Esophagus muscularis mucosa (tissue), 4 donors: ENCODE measurements around the gene YLPM1.

Experiments used
- EP300 ChIP-seq: sonication (generic); formaldehyde crosslinking; IDR thresholded peaks from one replicate; pipeline ENCODE4 v1.6.1; 2017; ENCODE audit warnings: antibody characterized with exemption
- POLR2A ChIP-seq: fragments of 450-650 bp; IDR thresholded peaks from one replicate; pipeline ENCODE4 v1.6.1; 2017; ENCODE audit warnings: antibody characterized with exemption, moderate library complexity, mild to moderate bottlenecking, low read depth
- POLR2AphosphoS5 ChIP-seq, 2 donors: sonication (generic); formaldehyde crosslinking; IDR thresholded peaks; one replicate each; pipeline ENCODE4 v1.6.1; 2017; ENCODE audit warnings: antibody characterized with exemption in 2 of 2
- TF ChIP-seq, protein P1 (sequence below), 3 experiments: fragments of 200-600 bp in 2 of 3; fragments of 450-650 bp in 1 of 3; sonication (generic) in 2 of 3; IDR thresholded peaks; one replicate each; pipeline ENCODE4 v1.5.1; 2017 to 2019; ENCODE audit warnings: antibody characterized with exemption in 3 of 3, mild to moderate bottlenecking in 2 of 3, moderate library complexity in 1 of 3

DNA sequence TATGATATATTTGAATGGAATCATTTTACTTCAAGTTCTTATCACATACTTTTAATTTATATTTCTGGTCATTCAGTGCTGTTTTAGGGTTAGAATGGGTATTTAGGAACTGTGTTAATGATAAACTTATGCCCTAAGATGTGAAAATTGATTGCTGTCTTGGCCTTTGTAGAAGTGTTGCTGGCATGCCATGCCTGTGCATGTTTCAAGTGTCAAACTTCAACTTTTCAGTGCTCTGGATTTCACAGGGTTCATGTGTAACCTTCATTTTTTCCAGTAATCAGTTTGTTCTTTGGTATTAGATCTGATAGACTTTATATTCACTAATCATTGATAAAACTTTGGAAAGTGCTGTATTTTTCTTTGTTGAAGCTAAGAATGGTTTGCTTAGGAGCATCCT lies 36.6 kb downstream of the YLPM1 start:
- TF ChIP-seq, protein P1, sequence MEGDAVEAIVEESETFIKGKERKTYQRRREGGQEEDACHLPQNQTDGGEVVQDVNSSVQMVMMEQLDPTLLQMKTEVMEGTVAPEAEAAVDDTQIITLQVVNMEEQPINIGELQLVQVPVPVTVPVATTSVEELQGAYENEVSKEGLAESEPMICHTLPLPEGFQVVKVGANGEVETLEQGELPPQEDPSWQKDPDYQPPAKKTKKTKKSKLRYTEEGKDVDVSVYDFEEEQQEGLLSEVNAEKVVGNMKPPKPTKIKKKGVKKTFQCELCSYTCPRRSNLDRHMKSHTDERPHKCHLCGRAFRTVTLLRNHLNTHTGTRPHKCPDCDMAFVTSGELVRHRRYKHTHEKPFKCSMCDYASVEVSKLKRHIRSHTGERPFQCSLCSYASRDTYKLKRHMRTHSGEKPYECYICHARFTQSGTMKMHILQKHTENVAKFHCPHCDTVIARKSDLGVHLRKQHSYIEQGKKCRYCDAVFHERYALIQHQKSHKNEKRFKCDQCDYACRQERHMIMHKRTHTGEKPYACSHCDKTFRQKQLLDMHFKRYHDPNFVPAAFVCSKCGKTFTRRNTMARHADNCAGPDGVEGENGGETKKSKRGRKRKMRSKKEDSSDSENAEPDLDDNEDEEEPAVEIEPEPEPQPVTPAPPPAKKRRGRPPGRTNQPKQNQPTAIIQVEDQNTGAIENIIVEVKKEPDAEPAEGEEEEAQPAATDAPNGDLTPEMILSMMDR (IDR thresholded peaks at IDR 0.05) = no peak
- TF ChIP-seq POLR2A (no peak), POLR2AphosphoS5 (IDR thresholded peaks at IDR 0.05) (no peak), EP300 (no peak)
